K562 (cell line): ENCODE results near the gene F2RL1. TPM values are rescaled to one million over a fixed set of nuclear protein-coding genes. Genes with fewer than 3 reads are reported as not detected.
A peak's percentile ranks its signal among the peaks of the same experiment; 100 is the strongest.

Source experiments
- ATAC-seq: fragments of 200-7000 bp; cut with Tn5 transposase; 3 replicates; pipeline ENCODE4 v1.9.1; 2020; ENCODE audit warnings: moderate library complexity
- BruUV-seq: library from RNA; stranded (reverse); fragments of 400-500 nt; replicated peaks from 2 replicates; lab custom pipeline; 2021; lab: Mats Ljungman, UMichigan
- CTCF ChIA-PET: fragments of 300-600 bp; formaldehyde crosslinking; extraction: SDS; loops from one replicate; lab custom pipeline; 2021; ENCODE audit warnings: low intra/inter-chr PET ratio; lab: Yijun Ruan, JAX
- POLR2A ChIA-PET: fragments of 300-600, 350-650 bp; sonication (Branson Sonifier 250); formaldehyde crosslinking; extraction: SDS; loops from one replicate; lab custom pipeline; 2021; ENCODE audit warnings: antibody characterized with exemption, inconsistent platforms; lab: Yijun Ruan, JAX
- DNase-seq, 4 experiments: peaks; one replicate each; pipeline versions ENCODE4 v3.0.0 to v3.0.0-alpha.2; 2011 to 2018; ENCODE audit warnings: low spot score in 3 of 4, mixed read lengths in 3 of 4; ENCODE audit errors: extremely low read depth in 1 of 4
- FAIRE-seq: peaks from 2 replicates; lab custom pipeline; 2011; peaks lifted over from hg19 to GRCh38; lab: Jason Lieb, UNC
- H2AFZ ChIP-seq: 2 replicates; pipeline ENCODE4 v1.6.0; 2011; ENCODE audit warnings: low read depth, low read length, control low read depth, inconsistent platforms
- H3K27ac ChIP-seq: fragments of 200-600 bp; 3 replicates; pipeline ENCODE4 v1.8.0; 2011; ENCODE audit warnings: low read depth, mild to moderate bottlenecking, control low read depth, inconsistent platforms, low read length, moderate library complexity, mixed read lengths; ENCODE audit errors: extremely low read depth
- H3K27me3 ChIP-seq, 2 experiments: fragments of 300-600 bp in 1 of 2; 2 replicates in 1 of 2; 3 replicates in 1 of 2; pipeline versions ENCODE4 v1.6.0 to v1.8.0; 2011; ENCODE audit warnings: inconsistent platforms in 2 of 2, low read length in 2 of 2, mild to moderate bottlenecking in 1 of 2, mixed read lengths in 1 of 2, moderate library complexity in 1 of 2; ENCODE audit not compliant: control insufficient read depth in 2 of 2, insufficient read depth in 2 of 2
- H3K36me3 ChIP-seq: fragments of 300-600 bp; 3 replicates; pipeline ENCODE4 v1.8.0; 2011; ENCODE audit warnings: mild to moderate bottlenecking, low read length, inconsistent platforms; ENCODE audit not compliant: control insufficient read depth, insufficient read depth
- H3K4me1 ChIP-seq, 2 experiments: fragments of 200-600 bp in 1 of 2; replicated peaks in 1 of 2; 2 replicates in 1 of 2; 3 replicates in 1 of 2; pipeline versions ENCODE4 v1.5.1 to v1.8.0; 2011; ENCODE audit warnings: inconsistent platforms in 2 of 2, low read length in 2 of 2, mild to moderate bottlenecking in 1 of 2, mixed read lengths in 1 of 2, moderate library complexity in 1 of 2; ENCODE audit not compliant: control insufficient read depth in 2 of 2, insufficient read depth in 2 of 2
- H3K4me2 ChIP-seq: 2 replicates; pipeline ENCODE4 v1.6.1; 2011; ENCODE audit warnings: low read length, control low read depth, inconsistent platforms, mixed read lengths; ENCODE audit not compliant: insufficient read depth
- H3K4me3 ChIP-seq: fragments of 200-600 bp; sonication (generic), shearing (Covaris generic); 2 replicates; pipeline ENCODE4 v1.5.1; 2016; ENCODE audit warnings: control low read depth, inconsistent platforms
- H3K79me2 ChIP-seq: fragments of 200-600 bp; 3 replicates; pipeline ENCODE4 v1.8.0; 2011; ENCODE audit warnings: low read length, inconsistent platforms; ENCODE audit not compliant: control insufficient read depth, insufficient read depth
- H3K9ac ChIP-seq, 2 experiments: 2 replicates each; pipeline versions ENCODE4 v1.6.0 to v1.6.1; 2011; ENCODE audit warnings: low read depth in 2 of 2, low read length in 2 of 2, control low read depth in 1 of 2, inconsistent platforms in 1 of 2, mild to moderate bottlenecking in 1 of 2, mixed read lengths in 1 of 2; ENCODE audit not compliant: insufficient read depth in 1 of 2
- H3K9me1 ChIP-seq: one replicate; pipeline ENCODE4 v1.6.0; 2011; ENCODE audit warnings: inconsistent platforms, mild to moderate bottlenecking, low read length, moderate library complexity; ENCODE audit not compliant: control insufficient read depth, insufficient read depth
- H3K9me3 ChIP-seq: replicated peaks from 2 replicates; pipeline ENCODE4 v1.5.1; 2011; ENCODE audit warnings: low read depth, low read length, inconsistent platforms; ENCODE audit not compliant: control insufficient read depth, insufficient read depth
- H4K20me1 ChIP-seq: replicated peaks from 2 replicates; pipeline ENCODE4 v1.6.1; 2011; ENCODE audit warnings: low read length, inconsistent platforms, mixed read lengths; ENCODE audit not compliant: control insufficient read depth, insufficient read depth
- C11orf30 ChIP-seq: fragments of 450-650 bp; IDR thresholded peaks from 2 replicates; pipeline ENCODE4 v1.6.1; 2016; ENCODE audit warnings: low read depth, mild to moderate bottlenecking
- DEAF1 ChIP-seq: fragments of 450-650 bp; formaldehyde crosslinking; IDR thresholded peaks from 2 replicates; pipeline ENCODE4 v1.4.0; 2020; ENCODE audit warnings: mild to moderate bottlenecking, moderate library complexity
- ESRRB ChIP-seq: fragments of 250-450 bp; sonication (Bioruptor Pico); IDR thresholded peaks from 2 replicates; pipeline ENCODE4 v1.5.0; 2020; ENCODE audit warnings: mild to moderate bottlenecking, moderate library complexity, borderline replicate concordance
- FOS ChIP-seq: IDR thresholded peaks from 3 replicates; pipeline ENCODE4 v1.6.1; 2011; ENCODE audit not compliant: insufficient read length; ENCODE audit errors: extremely low read depth
- HDAC6 ChIP-seq: IDR thresholded peaks from 2 replicates; pipeline ENCODE4 v1.6.1; 2012; ENCODE audit warnings: low read depth, mild to moderate bottlenecking, control low read depth, inconsistent platforms, low read length, moderate library complexity
- HOMEZ ChIP-seq: fragments of 250-450 bp; sonication (Bioruptor Pico); IDR thresholded peaks from 2 replicates; pipeline ENCODE4 v1.4.0; 2020; ENCODE audit warnings: mild to moderate bottlenecking, moderate library complexity
- MXD1 ChIP-seq: fragments of 250-450 bp; sonication (Bioruptor Pico); IDR thresholded peaks from 2 replicates; pipeline ENCODE4 v1.8.0; 2021; ENCODE audit warnings: borderline replicate concordance, mild to moderate bottlenecking, moderate library complexity; ENCODE audit not compliant: poor library complexity, severe bottlenecking
- RBBP5 ChIP-seq: fragments of 200-600 bp; sonication (generic); IDR thresholded peaks from 2 replicates; pipeline ENCODE4 v1.6.1; 2012; ENCODE audit warnings: borderline replicate concordance, mild to moderate bottlenecking, low read length, control low read depth, inconsistent platforms; ENCODE audit not compliant: insufficient read depth, poor library complexity, severe bottlenecking
- RBM34 ChIP-seq: fragments of 200-400 bp; formaldehyde crosslinking; IDR thresholded peaks from 2 replicates; pipeline ENCODE4 v1.6.1; 2018; ENCODE audit warnings: low read length, borderline replicate concordance; ENCODE audit not compliant: insufficient read depth
- RUNX1 ChIP-seq: sonication (generic); IDR thresholded peaks from 2 replicates; pipeline ENCODE4 v1.6.1; 2016; ENCODE audit warnings: antibody characterized with exemption, low read depth
- SRSF1 ChIP-seq: fragments of 200-400 bp; formaldehyde crosslinking; IDR thresholded peaks from 2 replicates; pipeline ENCODE4 v1.6.1; 2017; ENCODE audit warnings: mild to moderate bottlenecking, low read depth, low read length, moderate library complexity
- THAP12 ChIP-seq: fragments of 250-450 bp; sonication (Bioruptor Pico); IDR thresholded peaks from 2 replicates; pipeline ENCODE4 v1.9.0; 2021; ENCODE audit warnings: mild to moderate bottlenecking, inconsistent platforms
- ZKSCAN3 ChIP-seq: fragments of 250-450 bp; sonication (Bioruptor Pico); IDR thresholded peaks from 2 replicates; pipeline ENCODE4 v1.4.0; 2020
- ZNF395 ChIP-seq: fragments of 200-800 bp; sonication (Bioruptor generic); IDR thresholded peaks from 2 replicates; pipeline ENCODE4 v1.6.1; 2017; ENCODE audit warnings: missing genetic modification characterization, missing compliant biosample characterization
- WGBS: fragments of 100-300 bp; shearing (Covaris generic); methylation state at CpG from one replicate; pipeline ENCODE4 v1.1.6; 2016; ENCODE audit warnings: low coverage, mixed read lengths; ENCODE audit not compliant: insufficient coverage; ENCODE audit errors: missing lambda C conversion rate; 5-methylcytosine and 5-hydroxymethylcytosine counted together
- in situ Hi-C: fragments of 300-500 bp; cut with MboI; formaldehyde crosslinking; loops from 4 replicates; pipeline ENCODE4 v1.15.0; 2018; ENCODE audit warnings: inconsistent platforms, mixed read lengths
- intact Hi-C: fragments of 100-400 bp; cut with micrococcal nuclease; formaldehyde crosslinking; loops from 2 replicates; pipeline ENCODE4 v1.14.2; 2022
- polyA plus RNA-seq, 8 experiments: library from polyadenylated mRNA; depleted of rRNA in 4 of 8; stranded (reverse) in 5 of 8; unstranded in 3 of 8; fragments of >200 nt; fragmentation: Nextera tagmentation in 2 of 8; fragmentation: Illumina TruSeq in 1 of 8; extraction: Ambion mirVana in 2 of 8; extraction: Trizol in 1 of 8; gene quantifications; 2 replicates each; pipeline versions ENCODE4 v1.2.1 to v1.2.3, GENCODE V29; 2011 to 2014; ENCODE audit warnings: inconsistent platforms in 1 of 8, missing spikeins in 1 of 8
- total RNA-seq, 7 experiments: library from RNA; depleted of rRNA in 6 of 7; stranded (reverse); fragments of >200 nt in 6 of 7; fragmentation: Illumina TruSeq in 2 of 7; extraction: Trizol in 2 of 7; gene quantifications; 2 replicates each; pipeline versions ENCODE4 v1.2.1 to v1.2.3, GENCODE V29; 2011 to 2021; ENCODE audit warnings: low replicate concordance in 1 of 7

The F2RL1 gene
- total and polyA plus RNA-seq, 9 of the 15 experiments (the other 6 are each of a cell fraction or from before 2014, with no cell fraction given), result 0.03 to 0.50 (median 0.27) TPM; not detected in 6

GRCh38 chr5:76809141-76809540 is 9.7 kb upstream of the F2RL1 start:
- ATAC-seq (no peak), FAIRE-seq (peak; percentile 15), DNase-seq (no peak)
- CTCF ChIA-PET, result no interaction called here
- Histone ChIP-seq H3K4me2 (no peak overlapping the region), H3K4me1 (peaks cover 6 to 11% of the 10 kb centered on the region in 2 experiments; a peak in 4 of 5 replicates), H3K27ac (no peak overlapping the region), H2AFZ (no peak overlapping the region; the same call in 1 of the 2 replicates), H3K9me3 (no peaks in the 10 kb centered on the region), H3K36me3 (no peaks in the 10 kb centered on the region), H3K9ac (no peak overlapping the region), H3K9me1 (no peaks in the 10 kb centered on the region), H3K79me2 (no peaks in the 10 kb centered on the region), H3K4me3 (no peak overlapping the region), H4K20me1 (peaks cover 4% of the 10 kb centered on the region; the same call in 1 of the 2 replicates), H3K27me3 (peaks cover 2 to 15% of the 10 kb centered on the region in 2 experiments; a peak in 3 of 5 replicates)
- intact Hi-C loops (no loop called here), in situ Hi-C loops (no loop called here)
- 13% methylated on average over 4 of the region's 4 CpGs for WGBS
- POLR2A ChIA-PET, result no interaction called here
- BruUV-seq, result no TSS peak
- TF ChIP-seq RBM34, result no peak
- no peak for TF ChIP-seq DEAF1 (CRISPR knock-in tag)
- no peak for TF ChIP-seq MXD1 (CRISPR knock-in tag)
- no peak for TF ChIP-seq HDAC6
- TF ChIP-seq THAP12 (CRISPR knock-in tag), result no peak
- TF ChIP-seq ZNF395, result no peak
- no peak for TF ChIP-seq RUNX1
- TF ChIP-seq ZKSCAN3 (CRISPR knock-in tag), result no peak
- no peak for TF ChIP-seq SRSF1
- TF ChIP-seq HOMEZ (CRISPR knock-in tag), result no peak
- no peak for TF ChIP-seq C11orf30
- TF ChIP-seq FOS, result no peak
- TF ChIP-seq RBBP5, result no peak
- no peak for TF ChIP-seq ESRRB
